ENCODE results near the gene CSH1.

- TF ChIP-seq NFRKB (IDR thresholded peaks at IDR 0.05), result no peak
- TF ChIP-seq PKNOX1 (IDR thresholded peaks at IDR 0.05), result no peak
- TF ChIP-seq ZNF384 (IDR thresholded peaks at IDR 0.05), result no peak
- no peak for TF ChIP-seq ELF4 (IDR thresholded peaks at IDR 0.05)
- TF ChIP-seq HDGF (IDR thresholded peaks at IDR 0.05; ENCODE audit: borderline replicate concordance), result no peak
- no peak for TF ChIP-seq BHLHE40 (IDR thresholded peaks at IDR 0.05; ENCODE audit: borderline replicate concordance)
- no peak for TF ChIP-seq FOXM1 (IDR thresholded peaks at IDR 0.05; ENCODE audit: borderline replicate concordance)
- TF ChIP-seq LEF1 (IDR thresholded peaks at IDR 0.05; ENCODE audit: borderline replicate concordance), result no peak
- TF ChIP-seq SP1 (IDR thresholded peaks at IDR 0.05), result no peak
- no peak for TF ChIP-seq FOXK2 (IDR thresholded peaks at IDR 0.05)
- no peak for TF ChIP-seq CTBP1 (IDR thresholded peaks at IDR 0.05; ENCODE audit: borderline replicate concordance)
- no peak for TF ChIP-seq SUZ12 (IDR thresholded peaks at IDR 0.05)
Observed at GRCh38 chr17:63847525-63848249, 48.7 kb downstream of the CSH1 start.
